Measurements from ENCODE around the gene RAB44.
A peak's percentile ranks its signal among the peaks of the same experiment; 100 is the strongest.

Gene RAB44

DNA sequence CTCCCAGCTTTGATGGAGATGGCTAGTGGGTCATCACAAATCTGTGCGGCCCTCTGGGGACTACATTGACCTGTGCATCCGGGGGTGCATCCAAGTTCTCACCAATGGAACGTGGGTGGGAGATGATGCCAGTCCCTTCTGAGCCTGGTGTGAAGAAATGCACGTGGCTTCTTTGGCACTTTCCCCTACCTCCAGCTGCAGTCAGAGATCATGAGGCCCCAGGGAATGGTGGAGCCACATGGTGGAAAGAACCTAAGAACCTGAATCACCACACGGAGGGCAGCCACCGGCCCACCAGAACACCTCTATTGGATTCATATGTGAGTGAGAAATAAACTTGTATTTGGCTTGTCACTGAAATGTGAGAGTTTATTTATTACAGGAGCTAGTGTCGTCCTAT, 29.0 kb upstream of the RAB44 start:
- no peak for DNase-seq

DNA sequence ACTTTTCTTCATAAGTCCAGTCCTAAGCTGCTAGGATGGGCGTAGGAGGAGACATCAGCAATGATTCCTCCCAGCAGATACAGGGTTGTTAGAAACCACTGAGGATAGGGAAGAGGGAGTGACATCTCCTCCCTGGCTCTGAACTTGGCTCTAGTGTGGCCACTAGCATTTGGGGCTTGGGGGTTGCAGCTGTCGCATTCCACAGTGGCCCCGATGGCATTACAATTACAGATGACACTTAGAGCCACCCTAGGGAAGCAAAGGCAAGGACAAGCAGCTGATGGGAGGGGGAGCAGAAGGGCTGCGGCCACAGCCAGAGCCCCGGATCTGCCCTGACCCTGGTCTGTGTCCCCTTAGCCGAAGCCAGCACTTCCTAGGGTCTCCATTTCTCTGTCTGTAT, 28.6 kb upstream of the RAB44 start:
- DNase-seq = no peak

DNA sequence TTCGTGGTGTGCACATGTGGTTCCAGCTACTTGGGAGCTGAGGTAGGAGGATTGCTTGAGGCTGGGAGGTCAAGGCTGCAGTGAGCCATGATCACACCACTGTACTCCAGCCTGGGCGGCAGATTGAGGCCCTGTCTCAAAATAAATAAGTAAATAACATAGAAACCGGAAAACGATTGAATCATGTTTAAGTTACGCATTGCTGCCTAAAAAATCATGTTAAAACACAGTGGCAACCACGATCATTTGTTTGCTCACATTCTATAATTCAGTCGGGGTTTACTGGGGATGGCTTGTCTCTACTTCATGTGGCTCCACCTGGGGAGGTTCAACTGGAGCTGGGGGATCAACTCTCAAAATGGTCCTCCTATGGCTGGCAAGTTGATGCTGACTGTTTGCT, 27.4 kb upstream of the RAB44 start:
- no peak for DNase-seq

DNA sequence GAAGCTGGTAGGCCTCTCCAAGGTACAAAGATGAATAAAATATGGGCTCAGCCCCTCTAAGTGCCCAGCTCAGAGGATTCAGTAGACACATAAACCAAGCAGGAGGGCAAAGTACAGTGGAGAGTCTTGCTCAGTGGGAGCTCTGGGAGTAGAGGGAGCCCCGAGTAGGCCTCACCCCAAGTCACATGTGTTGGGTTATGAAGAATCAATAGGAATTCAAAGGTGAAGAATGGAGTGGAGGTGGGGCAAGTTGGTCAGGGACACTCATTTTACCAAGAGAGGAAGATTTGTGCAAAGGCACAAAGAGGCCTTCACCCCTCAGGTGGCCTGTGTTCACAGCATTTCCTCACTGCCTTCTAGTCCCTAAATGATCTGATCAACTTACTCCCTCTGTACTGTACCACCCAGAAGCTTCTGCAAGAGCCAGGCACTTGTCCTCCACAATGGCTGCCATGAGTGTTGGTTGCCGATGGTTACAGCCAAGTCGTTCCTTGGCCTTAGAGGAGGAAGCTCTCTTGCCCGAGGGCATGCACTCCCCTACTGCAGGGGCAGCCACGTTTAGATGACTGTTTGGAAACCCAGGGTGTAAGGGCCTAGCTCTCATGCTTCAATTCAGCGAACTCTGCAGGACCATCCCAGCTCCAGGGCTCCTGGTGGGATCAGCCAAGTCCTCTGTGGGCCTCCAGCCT, 25.8 kb upstream of the RAB44 start:
- DNase-seq = no peak

DNA sequence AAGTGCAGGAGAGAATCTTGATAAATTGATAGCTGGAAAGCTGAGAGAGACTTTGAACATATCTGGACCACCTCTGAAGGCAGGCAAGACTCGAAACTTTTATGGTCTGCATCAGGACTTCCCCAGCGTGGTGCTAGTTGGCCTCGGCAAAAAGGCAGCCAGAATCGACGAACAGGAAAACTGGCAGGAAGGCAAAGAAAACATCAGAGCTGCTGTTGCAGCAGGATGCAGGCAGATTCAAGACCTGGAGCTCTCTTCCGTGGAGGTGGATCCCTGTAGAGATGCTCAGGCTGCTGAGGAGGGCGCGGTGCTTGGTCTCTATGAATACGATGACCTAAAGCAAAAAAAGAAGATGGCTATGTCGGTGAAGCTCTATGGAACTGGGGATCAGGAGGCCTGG, 23.7 kb upstream of the RAB44 start:
- DNase-seq = no peak

DNA sequence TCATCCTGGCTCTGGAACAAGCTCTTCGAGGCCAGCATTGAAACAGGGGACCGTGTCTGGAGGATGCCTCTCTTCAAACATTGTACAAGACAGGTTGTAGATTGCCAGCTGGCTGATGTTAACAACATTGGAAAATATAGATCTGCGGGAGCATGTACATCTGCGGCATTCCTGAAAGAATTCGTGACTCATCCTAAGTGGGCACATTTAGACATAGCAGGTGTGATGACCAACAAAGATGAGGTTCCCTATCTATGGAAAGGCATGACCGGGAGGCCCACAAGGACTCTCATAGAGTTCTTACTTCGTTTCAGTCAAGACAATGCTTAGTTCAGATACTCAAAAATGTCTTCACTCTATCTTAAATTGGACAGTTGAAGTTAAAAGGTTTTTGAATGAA, 22.7 kb upstream of the RAB44 start:
- no peak for DNase-seq

DNA sequence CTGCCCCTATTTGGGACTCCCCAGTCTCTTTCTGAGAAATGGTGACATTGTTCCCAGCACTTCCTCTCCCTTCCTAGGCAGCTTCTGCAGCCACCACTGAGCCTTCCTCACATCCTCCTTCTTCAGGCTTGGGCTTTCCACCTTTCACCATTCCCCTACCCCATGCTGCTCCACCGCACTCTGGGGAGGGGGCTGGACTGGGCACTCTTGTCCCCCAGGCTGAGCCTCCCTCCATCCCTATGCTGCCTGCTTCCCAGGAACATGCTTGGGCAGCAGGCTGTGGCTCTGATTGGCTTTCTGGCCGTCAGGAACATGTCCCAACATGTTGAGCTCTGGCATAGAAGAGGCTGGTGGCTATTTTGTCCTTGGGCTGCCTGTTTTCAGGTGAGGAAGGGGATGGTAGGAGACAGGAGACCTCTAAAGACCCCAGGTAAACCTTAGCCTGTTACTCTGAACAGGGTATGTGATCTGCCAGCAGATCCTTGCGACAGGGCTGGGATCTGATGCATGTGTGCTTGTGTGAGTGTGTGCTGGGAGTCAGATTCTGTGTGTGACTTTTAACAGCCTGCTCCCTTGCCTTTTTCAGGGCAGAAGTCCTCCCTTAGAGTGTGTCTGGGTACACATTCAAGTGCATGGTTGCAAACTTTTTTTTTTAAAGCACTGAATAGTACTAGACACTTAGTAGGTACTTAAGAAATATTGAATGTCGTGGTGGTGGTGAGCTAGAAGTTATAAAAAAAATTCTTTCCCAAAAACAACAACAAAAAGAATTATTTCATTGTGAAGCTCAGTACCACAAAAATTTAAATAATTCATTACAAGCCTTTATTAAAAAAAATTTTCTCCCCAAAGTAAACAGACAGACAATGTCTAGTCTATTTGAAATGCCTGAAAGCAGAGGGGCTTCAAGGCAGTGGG, 21.2 kb upstream of the RAB44 start:
- DNase-seq = no peak

DNA sequence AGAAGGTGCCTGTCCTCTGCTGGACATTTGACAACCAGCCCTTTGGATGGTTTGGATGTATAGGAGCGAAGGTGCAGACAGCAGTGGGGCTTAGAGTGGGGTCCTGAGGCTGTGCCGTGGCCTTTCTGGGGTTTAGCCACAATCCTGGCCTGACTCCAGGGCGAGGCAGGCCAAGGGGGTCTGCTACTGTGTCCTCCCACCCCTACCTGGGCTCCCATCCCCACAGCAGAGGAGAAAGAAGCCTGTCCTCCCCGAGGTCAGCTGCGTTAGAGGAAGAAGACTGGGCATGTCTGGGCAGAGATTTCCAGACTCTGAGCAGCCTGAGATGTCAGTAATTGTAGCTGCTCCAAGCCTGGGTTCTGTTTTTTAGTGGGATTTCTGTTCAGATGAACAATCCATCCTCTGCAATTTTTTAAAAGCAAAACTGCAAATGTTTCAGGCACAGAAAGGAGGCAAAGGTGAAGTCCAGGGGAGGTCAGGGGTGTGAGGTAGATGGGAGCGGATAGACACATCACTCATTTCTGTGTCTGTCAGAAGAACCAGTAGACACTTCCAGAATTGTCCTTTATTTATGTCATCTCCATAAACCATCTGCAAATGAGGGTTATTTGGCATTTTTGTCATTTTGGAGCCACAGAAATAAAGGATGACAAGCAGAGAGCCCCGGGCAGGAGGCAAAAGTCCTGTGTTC, 20.4 kb upstream of the RAB44 start:
- no peak for DNase-seq

DNA sequence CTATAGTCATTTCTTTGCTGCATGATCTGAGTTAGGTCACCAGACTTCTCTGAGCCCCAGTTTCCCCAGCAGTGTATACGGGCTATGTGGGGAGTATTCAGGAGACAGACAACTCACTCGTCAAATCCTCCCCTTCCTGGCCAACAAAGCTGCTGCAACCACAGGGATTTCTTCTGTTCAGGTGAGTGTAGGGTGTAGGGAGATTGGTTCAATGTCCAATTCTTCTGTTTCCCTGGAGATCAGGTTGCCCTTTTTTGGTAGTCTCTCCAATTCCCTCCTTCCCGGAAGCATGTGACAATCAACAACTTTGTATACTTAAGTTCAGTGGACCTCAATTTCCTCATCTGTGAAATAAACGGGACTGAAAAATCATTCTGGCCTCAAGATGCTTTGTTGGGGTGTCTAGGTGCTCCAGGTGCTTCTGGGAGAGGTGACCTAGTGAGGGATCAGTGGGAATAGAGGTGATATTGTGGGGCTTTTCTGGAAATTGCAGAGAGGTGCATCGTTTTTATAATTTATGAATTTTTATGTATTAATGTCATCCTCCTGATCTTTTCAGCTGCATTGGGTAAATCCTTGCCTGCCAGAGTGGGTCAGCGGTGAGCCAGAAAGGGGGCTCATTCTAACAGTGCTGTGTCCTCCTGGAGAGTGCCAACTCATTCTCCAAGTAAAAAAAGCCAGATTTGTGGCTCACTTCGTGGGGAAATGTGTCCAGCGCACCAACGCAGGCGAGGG, 19.7 kb upstream of the RAB44 start:
- DNase-seq = no peak

DNA sequence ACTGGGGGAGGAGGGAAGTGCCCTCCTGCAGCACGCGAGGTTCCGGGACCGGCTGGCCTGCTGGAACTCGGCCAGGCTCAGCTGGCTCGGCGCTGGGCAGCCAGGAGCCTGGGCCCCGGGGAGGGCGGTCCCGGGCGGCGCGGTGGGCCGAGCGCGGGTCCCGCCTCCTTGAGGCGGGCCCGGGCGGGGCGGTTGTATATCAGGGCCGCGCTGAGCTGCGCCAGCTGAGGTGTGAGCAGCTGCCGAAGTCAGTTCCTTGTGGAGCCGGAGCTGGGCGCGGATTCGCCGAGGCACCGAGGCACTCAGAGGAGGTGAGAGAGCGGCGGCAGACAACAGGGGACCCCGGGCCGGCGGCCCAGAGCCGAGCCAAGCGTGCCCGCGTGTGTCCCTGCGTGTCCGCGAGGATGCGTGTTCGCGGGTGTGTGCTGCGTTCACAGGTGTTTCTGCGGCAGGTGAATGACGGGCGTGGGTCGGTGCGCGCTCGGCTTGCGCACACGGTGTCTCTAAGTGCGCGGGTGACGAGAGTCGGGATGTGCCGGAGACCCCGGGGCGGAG, 19.1 kb upstream of the RAB44 start, which contains the start of gene CDKN1A:
Gene CDKN1A, plus strand, starts transcription at position 227 of the 555 bp plus-strand sequence. CDS start 5,388 bp downstream, outside the sequence.
- peak; percentile 85 for DNase-seq

DNA sequence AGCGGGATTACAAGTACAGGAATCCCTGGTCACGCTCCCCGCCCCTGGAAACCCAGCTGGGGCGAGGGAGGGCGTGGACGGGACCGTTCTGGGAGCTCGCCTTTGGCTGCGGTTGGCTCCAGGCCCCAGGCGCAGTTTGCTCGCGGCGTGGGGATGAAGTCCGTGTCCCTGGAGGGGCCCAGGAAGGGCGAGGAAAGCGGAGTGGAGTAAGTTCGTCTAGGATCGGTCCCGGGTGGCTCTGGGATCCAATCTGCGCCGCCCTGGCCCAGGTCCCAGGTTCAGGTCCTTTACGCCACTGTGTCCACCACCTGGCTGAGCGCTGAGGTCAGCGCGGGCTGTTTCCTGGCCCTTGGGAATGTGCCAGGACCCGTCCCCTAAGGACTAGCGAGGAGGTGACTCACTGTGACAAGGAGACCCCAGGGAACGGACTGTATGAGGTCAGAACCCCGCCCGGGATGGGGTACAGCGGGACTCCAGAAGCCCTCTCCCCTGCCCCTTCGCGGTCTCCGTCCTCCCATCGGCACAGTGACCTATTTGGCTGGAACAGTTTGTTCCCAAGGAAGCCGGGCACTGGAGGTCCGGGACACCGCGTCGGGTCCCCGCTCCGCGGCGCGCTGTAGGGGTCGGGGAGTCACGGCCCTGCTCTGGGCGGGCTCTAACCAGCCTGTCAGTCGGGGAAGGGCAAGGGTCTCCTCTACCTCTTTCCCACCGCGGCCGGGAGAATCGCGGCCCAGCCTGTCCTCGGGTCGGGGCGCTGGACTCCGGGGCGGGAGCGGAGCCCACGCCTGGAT, 18.4 kb upstream of the RAB44 start:
- DNase-seq = peak; percentile 42

DNA sequence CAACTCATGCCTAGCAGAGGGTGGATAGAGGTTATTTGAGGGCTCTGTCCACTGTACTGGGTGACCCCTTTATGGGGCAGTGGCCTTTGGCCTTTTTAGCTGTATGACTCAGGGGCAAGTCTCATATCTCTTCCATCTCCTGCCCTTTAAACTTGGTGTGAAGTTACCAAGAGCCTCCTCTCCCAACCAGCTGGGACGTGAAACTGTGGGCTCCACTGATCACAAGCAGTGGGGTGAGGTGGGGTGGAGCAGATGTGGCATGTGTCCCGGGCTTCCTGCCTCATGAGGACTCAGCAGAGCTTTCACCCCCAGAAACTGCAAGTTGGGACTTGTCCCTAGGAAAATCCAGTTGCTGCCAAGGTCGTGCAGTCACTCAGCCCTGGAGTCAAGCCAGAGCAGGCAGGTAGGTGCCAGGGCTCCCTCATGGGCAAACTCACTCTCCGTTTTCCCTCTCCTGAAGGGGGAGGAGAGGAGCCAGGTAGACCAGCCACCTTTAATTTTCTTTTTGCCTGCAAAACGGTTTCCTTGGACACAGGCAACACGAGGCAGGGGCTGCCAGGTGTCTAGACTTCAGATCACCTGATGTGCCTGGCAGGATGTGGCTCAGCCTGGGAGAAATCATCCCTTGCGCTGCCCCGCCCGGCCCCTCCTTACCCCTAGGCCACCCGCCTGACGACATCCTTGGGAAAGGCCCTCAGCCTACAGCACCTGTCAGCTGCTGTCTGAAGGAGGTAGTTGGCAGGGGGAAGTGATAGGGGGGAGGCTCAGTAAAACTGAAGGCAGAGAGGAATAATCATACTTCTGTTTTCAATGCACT, 15.1 kb upstream of the RAB44 start:
- DNase-seq = peak; percentile 91

DNA sequence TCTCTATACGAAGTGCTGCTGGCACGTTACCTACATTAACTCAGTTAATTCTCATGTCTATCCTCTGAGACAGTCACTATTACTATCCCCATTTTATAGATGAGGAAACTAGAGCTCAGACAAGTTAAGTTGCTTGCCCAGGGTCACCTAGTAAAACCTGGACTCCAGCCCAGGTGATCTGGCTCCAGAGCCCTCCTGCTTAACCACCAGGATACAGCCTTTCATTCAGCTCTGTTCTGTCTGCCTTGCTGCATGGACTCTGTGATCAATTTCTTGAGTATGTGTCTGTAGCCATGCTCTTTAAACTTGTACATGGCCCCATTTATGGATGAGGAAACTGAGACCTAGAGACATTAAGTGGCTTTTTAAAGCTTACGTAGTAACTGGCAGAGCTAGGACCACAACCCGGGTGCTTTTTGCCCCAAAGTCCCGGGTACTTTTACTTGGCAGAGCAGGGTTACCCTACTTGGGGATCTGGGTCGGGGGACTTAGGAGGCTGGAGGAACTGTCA, 14.4 kb upstream of the RAB44 start:
- DNase-seq = no peak

DNA sequence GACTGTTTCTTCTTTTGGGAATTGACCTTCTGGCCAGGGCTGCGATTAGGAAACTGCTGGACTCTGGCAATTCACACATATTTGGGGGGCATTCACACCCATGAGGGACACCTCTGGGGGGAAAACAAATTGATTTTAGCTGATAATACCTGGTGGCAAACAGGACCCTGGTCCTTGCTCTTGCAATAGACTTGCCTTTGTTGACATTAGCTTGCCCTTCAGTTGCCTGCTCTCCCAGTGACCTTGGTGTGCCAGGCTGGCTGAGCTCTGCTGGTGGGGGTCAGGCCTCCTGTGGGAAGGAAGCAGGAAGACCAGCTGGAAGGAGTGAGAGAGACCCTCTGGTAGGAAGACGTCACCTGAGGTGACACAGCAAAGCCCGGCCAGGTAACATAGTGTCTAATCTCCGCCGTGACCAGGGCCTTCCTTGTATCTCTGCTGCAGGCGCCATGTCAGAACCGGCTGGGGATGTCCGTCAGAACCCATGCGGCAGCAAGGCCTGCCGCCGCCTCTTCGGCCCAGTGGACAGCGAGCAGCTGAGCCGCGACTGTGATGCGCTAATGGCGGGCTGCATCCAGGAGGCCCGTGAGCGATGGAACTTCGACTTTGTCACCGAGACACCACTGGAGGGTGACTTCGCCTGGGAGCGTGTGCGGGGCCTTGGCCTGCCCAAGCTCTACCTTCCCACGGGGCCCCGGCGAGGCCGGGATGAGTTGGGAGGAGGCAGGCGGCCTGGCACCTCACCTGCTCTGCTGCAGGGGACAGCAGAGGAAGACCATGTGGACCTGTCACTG, 13.8 kb upstream of the RAB44 start:
- no peak for DNase-seq

DNA sequence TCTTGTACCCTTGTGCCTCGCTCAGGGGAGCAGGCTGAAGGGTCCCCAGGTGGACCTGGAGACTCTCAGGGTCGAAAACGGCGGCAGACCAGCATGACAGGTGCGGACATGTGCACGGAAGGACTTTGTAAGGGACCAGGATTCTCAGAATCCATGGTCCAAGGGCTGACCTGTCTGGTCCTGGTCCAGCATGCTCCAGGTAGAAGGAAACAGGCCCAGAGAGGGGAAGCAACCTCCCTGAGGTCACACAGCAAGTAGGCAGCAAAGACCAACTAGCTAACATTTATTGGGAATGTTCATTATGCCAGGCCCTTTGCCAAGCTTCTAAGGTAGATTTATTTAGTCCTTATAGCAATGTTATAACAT, 13.2 kb upstream of the RAB44 start:
- DNase-seq = no peak

DNA sequence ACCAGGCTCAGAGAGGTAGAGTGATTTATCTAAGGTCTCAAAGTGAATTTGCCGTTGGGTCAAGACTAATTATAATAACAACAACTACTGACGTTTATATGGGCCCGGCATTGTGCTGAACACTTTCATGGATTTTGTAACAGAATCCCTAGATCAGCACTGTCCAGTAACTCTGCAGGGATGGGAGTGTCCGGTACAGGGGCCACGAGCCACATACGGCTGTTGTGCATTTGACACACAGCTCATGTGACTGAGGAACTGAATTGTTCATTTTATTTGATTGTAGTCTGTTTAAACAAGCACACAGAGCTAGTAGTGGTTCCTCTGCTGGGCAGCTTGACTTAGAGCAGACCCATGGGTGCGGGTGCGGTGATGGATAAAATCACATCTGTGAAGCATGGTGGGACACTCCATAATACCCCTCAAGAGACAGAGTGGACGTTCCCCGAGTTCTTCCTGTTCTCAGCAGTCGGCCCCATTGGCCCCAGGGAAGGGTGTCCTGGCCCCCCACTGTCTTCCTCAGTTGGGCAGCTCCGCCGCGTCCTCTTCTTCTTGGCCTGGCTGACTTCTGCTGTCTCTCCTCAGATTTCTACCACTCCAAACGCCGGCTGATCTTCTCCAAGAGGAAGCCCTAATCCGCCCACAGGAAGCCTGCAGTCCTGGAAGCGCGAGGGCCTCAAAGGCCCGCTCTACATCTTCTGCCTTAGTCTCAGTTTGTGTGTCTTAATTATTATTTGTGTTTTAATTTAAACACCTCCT, 12.3 kb upstream of the RAB44 start:
- DNase-seq = no peak

DNA sequence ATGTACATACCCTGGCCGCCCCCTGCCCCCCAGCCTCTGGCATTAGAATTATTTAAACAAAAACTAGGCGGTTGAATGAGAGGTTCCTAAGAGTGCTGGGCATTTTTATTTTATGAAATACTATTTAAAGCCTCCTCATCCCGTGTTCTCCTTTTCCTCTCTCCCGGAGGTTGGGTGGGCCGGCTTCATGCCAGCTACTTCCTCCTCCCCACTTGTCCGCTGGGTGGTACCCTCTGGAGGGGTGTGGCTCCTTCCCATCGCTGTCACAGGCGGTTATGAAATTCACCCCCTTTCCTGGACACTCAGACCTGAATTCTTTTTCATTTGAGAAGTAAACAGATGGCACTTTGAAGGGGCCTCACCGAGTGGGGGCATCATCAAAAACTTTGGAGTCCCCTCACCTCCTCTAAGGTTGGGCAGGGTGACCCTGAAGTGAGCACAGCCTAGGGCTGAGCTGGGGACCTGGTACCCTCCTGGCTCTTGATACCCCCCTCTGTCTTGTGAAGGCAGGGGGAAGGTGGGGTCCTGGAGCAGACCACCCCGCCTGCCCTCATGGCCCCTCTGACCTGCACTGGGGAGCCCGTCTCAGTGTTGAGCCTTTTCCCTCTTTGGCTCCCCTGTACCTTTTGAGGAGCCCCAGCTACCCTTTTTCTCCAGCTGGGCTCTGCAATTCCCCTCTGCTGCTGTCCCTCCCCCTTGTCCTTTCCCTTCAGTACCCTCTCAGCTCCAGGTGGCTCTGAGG, 11.5 kb upstream of the RAB44 start:
- peak; percentile 54 for DNase-seq

All from CD4-positive, alpha-beta T cell treated with Interferon gamma for 1 hour (primary cell).